H1 (cell line): ENCODE measurements around the gene SPATA4. TPM values are rescaled to one million over a fixed set of nuclear protein-coding genes. Genes with fewer than 3 reads are reported as not detected.

Source experiments
- CTCF ChIA-PET: fragments of 300-600 bp; sonication (Branson Sonifier 250); formaldehyde crosslinking; loops from one replicate; lab custom pipeline; 2021; ENCODE audit not compliant: partially characterized antibody; lab: Charles Lee
- POLR2A ChIA-PET: fragments of 300-600 bp; sonication (Branson Sonifier 250); formaldehyde crosslinking; loops from one replicate; lab custom pipeline; 2021; ENCODE audit warnings: inconsistent platforms; ENCODE audit not compliant: partially characterized antibody; lab: Charles Lee
- DNase-seq, 2 experiments: peaks; one replicate each; pipeline versions ENCODE4 v3.0.0 to v3.0.0-alpha.2; 2010 to 2022; ENCODE audit warnings: low spot score in 2 of 2, low read depth in 1 of 2, mixed read lengths in 1 of 2
- FAIRE-seq: peaks from 2 replicates; lab custom pipeline; 2011; peaks lifted over from hg19 to GRCh38; lab: Jason Lieb, UNC
- H2AFZ ChIP-seq: 2 replicates; pipeline ENCODE4 v1.8.1; 2012; ENCODE audit warnings: low read length, inconsistent platforms
- H2AK5ac ChIP-seq: 2 replicates; pipeline ENCODE4 v1.6.1; 2013; ENCODE audit warnings: low read depth, low read length
- H2BK120ac ChIP-seq: replicated peaks from 2 replicates; pipeline ENCODE3; 2013; ENCODE audit warnings: low read depth, low read length, inconsistent platforms
- H2BK12ac ChIP-seq: 2 replicates; pipeline ENCODE4 v1.6.1; 2013; ENCODE audit warnings: low read depth, low read length
- H2BK15ac ChIP-seq: 2 replicates; pipeline ENCODE4 v1.6.1; 2013; ENCODE audit warnings: low read length
- H2BK20ac ChIP-seq: 2 replicates; pipeline ENCODE4 v1.6.1; 2013; ENCODE audit warnings: low read length
- H2BK5ac ChIP-seq: 2 replicates; pipeline ENCODE4 v1.6.1; 2013; ENCODE audit warnings: low read depth, low read length
- H3K14ac ChIP-seq: 2 replicates; pipeline ENCODE4 v1.6.1; 2013; ENCODE audit warnings: inconsistent platforms; ENCODE audit not compliant: insufficient read length
- H3K18ac ChIP-seq: 2 replicates; pipeline ENCODE4 v1.6.1; 2013; ENCODE audit warnings: low read length; ENCODE audit errors: extremely low read depth
- H3K23ac ChIP-seq: 2 replicates; pipeline ENCODE4 v1.6.1; 2013; ENCODE audit warnings: inconsistent platforms; ENCODE audit not compliant: insufficient read length
- H3K23me2 ChIP-seq: 2 replicates; pipeline ENCODE4 v1.6.1; 2013; ENCODE audit warnings: low read depth, low read length
- H3K27ac ChIP-seq: 2 replicates; pipeline ENCODE4 v1.6.1; 2011; ENCODE audit warnings: low read depth, low read length, inconsistent platforms
- H3K27me3 ChIP-seq, 4 experiments: replicated peaks in 1 of 4; 1 replicate in 1 of 4; 2 replicates in 3 of 4; pipeline versions ENCODE4 v1.6.1 to v1.8.1; 2011 to 2013; ENCODE audit warnings: low read length in 3 of 4, mild to moderate bottlenecking in 3 of 4, inconsistent platforms in 2 of 4, mixed read lengths in 2 of 4, moderate library complexity in 1 of 4; ENCODE audit not compliant: control insufficient read depth in 3 of 4, insufficient read depth in 3 of 4; ENCODE audit errors: extremely low read depth in 1 of 4
- H3K36me3 ChIP-seq, 4 experiments: 2 replicates each; pipeline versions ENCODE4 v1.6.1 to v1.8.1; 2011 to 2013; ENCODE audit warnings: mild to moderate bottlenecking in 4 of 4, low read length in 3 of 4, moderate library complexity in 2 of 4, control low read depth in 1 of 4, inconsistent platforms in 1 of 4; ENCODE audit not compliant: insufficient read depth in 4 of 4, control insufficient read depth in 2 of 4
- H3K4ac ChIP-seq: replicated peaks from 2 replicates; pipeline ENCODE3; 2013; ENCODE audit warnings: low read length, low read depth, mixed read lengths, inconsistent platforms; ENCODE audit not compliant: insufficient read length
- H3K4me1 ChIP-seq, 4 experiments: replicated peaks in 1 of 4; 1 replicate in 1 of 4; 2 replicates in 3 of 4; pipeline versions ENCODE4 v1.6.1 to v1.8.1; 2011 to 2013; ENCODE audit warnings: low read length in 3 of 4, inconsistent platforms in 2 of 4, mixed read lengths in 1 of 4; ENCODE audit not compliant: insufficient read depth in 4 of 4, control insufficient read depth in 3 of 4
- H3K4me2 ChIP-seq, 2 experiments: 2 replicates each; pipeline versions ENCODE4 v1.6.1 to v1.8.1; 2011 to 2013; ENCODE audit warnings: low read depth in 2 of 2, low read length in 2 of 2, control low read depth in 1 of 2, inconsistent platforms in 1 of 2, mild to moderate bottlenecking in 1 of 2; ENCODE audit not compliant: insufficient read depth in 1 of 2
- H3K4me3 ChIP-seq, 4 experiments: fragments of 200-600, 300-600 bp in 1 of 4; sonication (generic), shearing (Covaris generic), sonication (Bioruptor Twin) in 1 of 4; 2 replicates each; pipeline versions ENCODE4 v1.5.1 to v1.8.1; 2011 to 2016; ENCODE audit warnings: low read length in 4 of 4, low read depth in 3 of 4, control low read depth in 2 of 4, inconsistent platforms in 2 of 4, mild to moderate bottlenecking in 2 of 4, mixed read lengths in 1 of 4, moderate library complexity in 1 of 4; ENCODE audit not compliant: insufficient read depth in 2 of 4; ENCODE audit errors: extremely low read depth in 1 of 4
- H3K56ac ChIP-seq: replicated peaks from 2 replicates; pipeline ENCODE3; 2013; ENCODE audit warnings: low read depth, mild to moderate bottlenecking, mixed read lengths, low read length, inconsistent platforms; ENCODE audit not compliant: insufficient read length
- H3K79me1 ChIP-seq: 2 replicates; pipeline ENCODE4 v1.6.1; 2013; ENCODE audit warnings: low read depth, low read length, control low read depth
- H3K79me2 ChIP-seq, 2 experiments: 2 replicates each; pipeline versions ENCODE4 v1.6.1 to v1.8.1; 2012 to 2013; ENCODE audit warnings: low read length in 2 of 2, mild to moderate bottlenecking in 2 of 2, inconsistent platforms in 1 of 2; ENCODE audit not compliant: insufficient read depth in 2 of 2, control insufficient read depth in 1 of 2
- H3K9ac ChIP-seq, 4 experiments: replicated peaks in 1 of 4; 1 replicate in 1 of 4; 2 replicates in 3 of 4; pipeline versions ENCODE4 v1.6.1 to v1.8.1; 2011 to 2013; ENCODE audit warnings: low read depth in 3 of 4, low read length in 3 of 4, control low read depth in 2 of 4, mild to moderate bottlenecking in 2 of 4, moderate library complexity in 2 of 4, inconsistent platforms in 1 of 4; ENCODE audit errors: extremely low read depth in 1 of 4
- H3K9me3 ChIP-seq, 2 experiments: 2 replicates each; pipeline versions ENCODE4 v1.6.1 to v1.8.1; 2012 to 2013; ENCODE audit warnings: mild to moderate bottlenecking in 2 of 2, moderate library complexity in 2 of 2, control low read depth in 1 of 2, inconsistent platforms in 1 of 2, low read depth in 1 of 2, low read length in 1 of 2, mixed read lengths in 1 of 2; ENCODE audit not compliant: insufficient read depth in 2 of 2
- H4K20me1 ChIP-seq, 2 experiments: replicated peaks in 1 of 2; 2 replicates each; pipeline versions ENCODE3 to v1.8.1; 2011 to 2013; ENCODE audit warnings: inconsistent platforms in 2 of 2, low read length in 2 of 2, mild to moderate bottlenecking in 1 of 2; ENCODE audit not compliant: insufficient read depth in 2 of 2, control insufficient read depth in 1 of 2
- H4K5ac ChIP-seq: 2 replicates; pipeline ENCODE4 v1.6.1; 2013; ENCODE audit warnings: low read length, low read depth, mixed read lengths, inconsistent platforms; ENCODE audit not compliant: insufficient read length
- H4K8ac ChIP-seq: 2 replicates; pipeline ENCODE4 v1.8.0; 2013; ENCODE audit warnings: mild to moderate bottlenecking, moderate library complexity, low read length, inconsistent platforms; ENCODE audit not compliant: insufficient read depth; ENCODE audit errors: extremely low read depth
- H4K91ac ChIP-seq: replicated peaks from 2 replicates; pipeline ENCODE3; 2013; ENCODE audit warnings: low read length, mixed read lengths, inconsistent platforms; ENCODE audit not compliant: insufficient read length
- BACH1 ChIP-seq: IDR thresholded peaks from 2 replicates; pipeline ENCODE4 v1.6.1; 2012; ENCODE audit warnings: low read length, improper control_type of control experiment
- CBX8 ChIP-seq: fragments of 300-800, 300-1000 bp; sonication (generic); IDR thresholded peaks from 2 replicates; pipeline ENCODE4 v1.7.1; 2016; ENCODE audit warnings: low read depth, low read length, borderline replicate concordance
- RFX5 ChIP-seq: IDR thresholded peaks from 2 replicates; pipeline ENCODE4 v1.6.1; 2011; ENCODE audit warnings: low read depth, low read length, improper control_type of control experiment, borderline replicate concordance
- SIN3A ChIP-seq, 2 experiments: IDR thresholded peaks in 1 of 2; conservative IDR thresholded peaks in 1 of 2; 2 replicates each; pipeline ENCODE4 v1.6.1; 2011 to 2012; ENCODE audit warnings: low read length in 2 of 2, improper control_type of control experiment in 1 of 2, low read depth in 1 of 2, mild to moderate bottlenecking in 1 of 2
- TAF1 ChIP-seq: IDR thresholded peaks from 2 replicates; pipeline ENCODE4 v1.6.1; 2011; ENCODE audit warnings: mild to moderate bottlenecking, low read depth, low read length
- WGBS, 2 experiments: shearing (Covaris generic) in 1 of 2; methylation state at CpG; one replicate each; pipeline versions ENCODE4 v1.1.6 to v1.1.7; 2013 to 2015; ENCODE audit warnings: low lambda C conversion rate in 2 of 2, mixed read lengths in 2 of 2, inconsistent platforms in 1 of 2, low coverage in 1 of 2, missing lambda C conversion rate in 1 of 2; ENCODE audit not compliant: insufficient replicate concordance in 2 of 2, insufficient coverage in 1 of 2, insufficient read length in 1 of 2; ENCODE audit errors: extremely low coverage in 1 of 2, missing lambda C conversion rate in 1 of 2; 5-methylcytosine and 5-hydroxymethylcytosine counted together
- polyA plus RNA-seq, 7 experiments: library from polyadenylated mRNA; depleted of rRNA in 3 of 7; stranded (reverse) in 5 of 7; unstranded in 2 of 7; fragments of >200 nt in 5 of 7; fragments of 200-250 nt in 2 of 7; gene quantifications; 1 replicate in 5 of 7; 2 replicates in 1 of 7; 4 replicates in 1 of 7; pipeline versions ENCODE4 v1.2.1 to v1.2.3, GENCODE V29; 2011 to 2013; ENCODE audit warnings: missing spikeins in 2 of 7, mixed read lengths in 2 of 7
- total RNA-seq: library from RNA; stranded (reverse); fragmentation: NEBNext Ultra II Directional; extraction: Animal tissue kit (Norgen Biotek cat#: 25700); gene quantifications from 2 replicates; pipeline ENCODE4 v1.2.1, GENCODE V29; 2021

The SPATA4 gene
- total and polyA plus RNA-seq, 2 of the 8 experiments (the other 6 are each of a cell fraction or from before 2014, with no cell fraction given), result not detected

- H3K27ac ChIP-seq, result no peak overlapping the region
- H2AK5ac ChIP-seq, result no peak overlapping the region
- 92% methylated on average over 4 of the region's 4 CpGs; no CpG with 5 or more reads in 1 of the 2 experiments for WGBS, 2 experiments
- H2BK120ac ChIP-seq, result no peak overlapping the region
- no peak overlapping the region for H4K5ac ChIP-seq
- H3K23me2 ChIP-seq, result no peaks in the 10 kb centered on the region
- no peaks in the 10 kb centered on the region for H3K27me3 ChIP-seq
- H3K9me3 ChIP-seq, result no peaks in the 10 kb centered on the region
- no peak overlapping the region for H3K18ac ChIP-seq
- H3K4ac ChIP-seq, result no peak overlapping the region
- H3K56ac ChIP-seq, result no peak overlapping the region
- ChIA-PET CTCF (interaction anchor here (0.6 to 5.4 kb wide), 3 partner anchors 26 to 188 kb away, joined by 3 to 31 read pairs (median 4); no protein-coding TSS in a partner anchor), POLR2A (no interaction called here)
- no peaks in the 10 kb centered on the region for H3K79me1 ChIP-seq
- H3K4me1 ChIP-seq, result no peaks in the 10 kb centered on the region
- H3K79me2 ChIP-seq, result no peaks in the 10 kb centered on the region
- no peak overlapping the region for H3K14ac ChIP-seq
- H2BK12ac ChIP-seq, result no peak overlapping the region
- no peak overlapping the region for H3K23ac ChIP-seq
- H3K36me3 ChIP-seq, result no peaks in the 10 kb centered on the region
- no peak overlapping the region for H3K9ac ChIP-seq
- DNase-seq (no peak), FAIRE-seq (no peak)
- no peak overlapping the region for H4K91ac ChIP-seq
- no peak overlapping the region for H3K4me2 ChIP-seq
- H3K4me3 ChIP-seq, result no peak overlapping the region
- no peak overlapping the region for H2BK5ac ChIP-seq
- TF ChIP-seq RFX5, result no peak
- no peak for TF ChIP-seq TAF1
- no peak for TF ChIP-seq SIN3A (conservative IDR thresholded peaks at IDR 0.05 in 1 of 2, IDR thresholded peaks at IDR 0.05 in 1 of 2; ENCODE audit: low read depth in 1 of 2, low read length in 2 of 2)
- no peak for TF ChIP-seq BACH1
- TF ChIP-seq CBX8, result no peak
- no peak overlapping the region for H2BK15ac ChIP-seq
- H4K20me1 ChIP-seq, result no peaks in the 10 kb centered on the region
- no peak overlapping the region for H4K8ac ChIP-seq
- no peak overlapping the region for H2AFZ ChIP-seq
- H2BK20ac ChIP-seq, result no peak overlapping the region
Measured at GRCh38 chr4:176153124-176153523, 42.3 kb downstream of the SPATA4 start.
